Stimulated activated CD8-positive, alpha-beta memory T cell treated with anti-CD3 and anti-CD28 coated beads, Interleukin-4, amount 100 ng/mL, for 48 hours (primary cell): ENCODE results near the gene SP140.
"Not testable (repeated sequence)": the region's sequence is repeated elsewhere in the genome, so short reads cannot be mapped to it uniquely, and the experiment has no call there.

Experiments
- DNase-seq: peaks from one replicate; pipeline ENCODE4 v3.0.0-alpha.2; 2020

The SP140 gene

GRCh38 chr2:230295192-230295591 lies 69.7 kb downstream of the SP140 start:
- DNase-seq: no peak

GRCh38 chr2:230296917-230297316 lies 71.4 kb downstream of the SP140 start:
- DNase-seq: no peak

- no peak for DNase-seq
These were observed 74.1 kb downstream of the SP140 start for GRCh38 chr2:230299618-230300017.

GRCh38 chr2:230305416-230306275 lies 80.1 kb downstream of the SP140 start:
- no peak for DNase-seq

GRCh38 chr2:230306474-230306873 lies 80.9 kb downstream of the SP140 start:
- DNase-seq: no peak

- no peak for DNase-seq
These were observed 81.9 kb downstream of the SP140 start for GRCh38 chr2:230307485-230307884.

- no peak for DNase-seq
These were observed 83.0 kb downstream of the SP140 start for GRCh38 chr2:230308402-230309000.

GRCh38 chr2:230310792-230311191 lies 85.3 kb downstream of the SP140 start:
- not testable (repeated sequence) for DNase-seq

- DNase-seq: not testable (repeated sequence)
These were observed 86.1 kb downstream of the SP140 start for GRCh38 chr2:230311634-230312033.

GRCh38 chr2:230312638-230313037 lies 87.1 kb downstream of the SP140 start:
- no peak for DNase-seq

GRCh38 chr2:230317366-230317765 lies 91.8 kb downstream of the SP140 start:
- no peak for DNase-seq

GRCh38 chr2:230318190-230319121 lies 92.9 kb downstream of the SP140 start:
- DNase-seq: no peak

GRCh38 chr2:230319211-230319862 lies 93.8 kb downstream of the SP140 start:
- DNase-seq: peak; percentile 72

- no peak for DNase-seq
These were observed 95.5 kb downstream of the SP140 start for GRCh38 chr2:230321031-230321430.

GRCh38 chr2:230322561-230323384 lies 97.2 kb downstream of the SP140 start:
- DNase-seq: no peak

- peak; percentile 61 for DNase-seq
These were observed 98.0 kb downstream of the SP140 start for GRCh38 chr2:230323385-230324106.

GRCh38 chr2:230324503-230324902 lies 99.0 kb downstream of the SP140 start:
- DNase-seq: no peak

GRCh38 chr2:230325316-230326243 lies 100.0 kb downstream of the SP140 start:
- no peak for DNase-seq

- peak; percentile 84 for DNase-seq
These were observed 101.2 kb downstream of the SP140 start, which contains the start of gene SP140L for GRCh38 chr2:230326453-230327417. SP140L (plus strand) TSS chr2:230327193; CDS start chr2:230327270, 77 bp downstream.
